ENCODE data around the gene PPP1R15A.
"Not testable (repeated sequence)": the region's sequence is repeated elsewhere in the genome, so short reads cannot be mapped to it uniquely, and the experiment has no call there.

The PPP1R15A gene

DNA sequence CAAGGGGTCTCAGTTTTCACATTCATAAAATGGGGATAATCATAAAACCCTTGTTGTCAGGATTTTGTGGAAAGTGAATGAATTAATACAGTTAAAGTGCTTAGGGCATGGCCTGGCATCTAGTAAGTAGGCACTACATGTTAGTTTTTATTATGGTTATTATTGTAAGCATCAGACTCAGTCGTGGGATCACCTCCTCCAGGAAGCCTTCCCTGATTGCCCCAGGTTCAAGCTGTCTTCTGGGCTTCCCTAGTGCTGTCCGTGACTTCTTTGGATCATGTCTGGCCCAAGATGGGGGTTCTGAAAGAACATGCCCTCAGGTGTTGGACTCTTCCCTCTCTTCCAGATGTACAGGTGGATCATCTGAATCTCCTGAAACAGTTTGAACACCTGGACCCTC is 38.6 kb downstream of the PPP1R15A start:
- no peak for DNase-seq

DNA sequence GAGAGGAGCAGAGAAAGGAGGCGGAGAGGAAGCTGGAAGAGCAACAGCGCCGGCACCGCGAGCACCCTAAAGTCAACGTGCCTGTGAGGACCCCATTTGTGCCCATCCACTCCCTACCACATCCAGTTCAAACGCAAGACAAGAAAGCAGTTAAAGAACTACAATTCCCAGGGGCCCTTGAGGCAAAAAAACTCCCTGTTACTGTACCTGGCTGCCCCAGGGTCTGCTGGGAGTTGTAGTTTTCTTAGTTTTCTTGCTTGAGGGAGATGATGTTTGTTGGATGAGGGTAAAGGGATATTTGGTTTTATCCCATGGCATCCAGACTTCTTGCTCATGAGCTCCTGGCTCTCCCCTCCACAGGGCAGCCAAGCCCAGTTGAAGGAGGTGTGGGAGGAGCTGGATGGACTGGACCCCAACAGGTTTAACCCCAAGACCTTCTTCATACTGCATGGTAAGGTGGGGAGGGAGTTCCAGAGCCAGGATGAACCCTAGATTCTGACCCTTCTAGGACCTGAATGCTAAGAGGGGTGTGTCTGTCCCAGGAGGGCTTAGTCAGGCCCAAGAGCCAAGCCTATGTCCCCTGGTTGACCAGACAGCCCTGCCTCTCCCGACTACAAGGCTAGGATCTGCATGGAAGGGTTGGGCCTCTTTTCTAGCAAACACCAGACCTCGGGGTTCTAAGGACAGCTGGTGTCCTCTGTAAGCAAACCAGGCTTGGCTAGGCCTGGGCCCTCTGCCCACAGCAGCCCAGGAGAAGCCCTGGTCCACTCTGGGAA is 41.1 kb downstream of the PPP1R15A start:
- no peak for DNase-seq

DNA sequence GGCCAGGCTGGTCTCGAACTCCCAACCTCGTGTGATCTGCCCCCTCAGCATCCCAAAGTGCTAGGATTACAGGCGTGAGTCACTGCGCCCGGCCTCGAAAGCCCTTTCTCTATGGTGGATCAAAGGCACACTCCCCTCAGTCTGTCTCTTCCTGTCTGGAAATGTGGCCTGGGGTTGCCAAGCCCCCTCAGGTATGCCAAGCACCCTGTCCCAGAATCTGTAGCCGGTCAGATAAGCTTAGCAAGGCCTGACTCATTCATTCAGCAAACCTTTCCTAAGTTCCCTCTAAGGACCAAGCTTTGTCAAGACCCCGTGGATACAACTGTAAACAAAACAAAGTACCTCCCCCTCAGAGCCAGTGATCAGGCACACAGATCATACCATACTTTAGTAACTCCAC is 42.0 kb downstream of the PPP1R15A start:
- no peak for DNase-seq

DNA sequence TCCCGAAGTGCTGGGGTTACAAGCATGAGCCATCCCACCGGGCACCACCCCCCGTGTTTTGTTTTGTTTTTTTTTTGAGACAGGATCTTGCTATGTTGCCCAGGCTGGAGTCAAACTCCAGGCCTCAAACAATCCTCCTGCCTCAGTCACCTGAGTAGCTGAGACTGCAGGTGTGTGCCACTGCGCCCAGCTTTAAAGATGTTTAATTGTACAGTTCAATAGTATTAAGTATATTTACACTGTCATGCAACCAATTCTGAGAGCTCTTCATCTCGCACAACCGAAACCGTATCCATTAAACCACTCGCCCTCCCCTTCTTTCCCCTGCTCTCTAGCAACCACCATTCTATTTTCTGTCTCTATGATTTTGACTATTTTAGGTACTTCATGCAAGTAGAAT is 43.5 kb downstream of the PPP1R15A start:
- no peak for DNase-seq

DNA sequence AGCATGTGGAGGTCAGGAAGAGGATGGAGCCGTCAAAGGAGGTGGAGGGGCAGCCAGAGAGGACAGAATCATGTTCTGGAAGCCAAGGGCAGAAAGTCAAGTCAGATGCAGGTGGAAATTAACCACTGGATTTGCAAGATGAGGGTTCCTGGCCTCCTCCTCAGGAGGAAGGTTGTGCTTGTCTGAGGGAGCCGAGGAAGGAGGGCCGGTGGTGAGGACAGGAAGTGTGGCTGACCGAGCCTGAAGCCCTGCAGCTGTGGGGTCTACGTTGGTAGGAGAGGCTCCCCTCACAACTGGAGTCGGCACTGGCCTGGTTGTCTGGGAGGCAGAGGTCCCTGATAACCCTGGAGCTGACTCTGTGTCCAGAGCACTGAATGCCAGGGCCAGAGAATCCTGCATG is 45.9 kb downstream of the PPP1R15A start:
- DNase-seq: no peak

DNA sequence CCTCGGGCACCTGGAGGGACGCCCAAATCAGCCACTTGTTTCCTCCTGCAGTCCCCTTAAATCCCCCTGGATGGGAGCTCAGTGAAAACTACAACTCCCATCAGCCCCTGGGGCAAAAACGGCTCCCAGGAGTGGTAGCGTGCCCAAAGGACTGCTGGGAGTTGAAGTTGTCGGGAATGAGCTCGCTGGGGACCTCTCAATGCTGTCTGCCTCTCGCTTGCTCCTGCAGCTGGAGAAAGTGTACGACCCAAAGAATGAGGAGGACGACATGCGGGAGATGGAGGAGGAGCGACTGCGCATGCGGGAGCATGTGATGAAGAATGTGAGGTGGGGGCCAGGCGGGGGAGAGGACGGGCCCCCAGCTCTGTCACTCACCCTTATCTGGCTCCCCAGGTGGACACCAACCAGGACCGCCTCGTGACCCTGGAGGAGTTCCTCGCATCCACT is 46.6 kb downstream of the PPP1R15A start:
- DNase-seq: peak in 3 of 51 donors; percentile 3 to 13 (median 7)

DNA sequence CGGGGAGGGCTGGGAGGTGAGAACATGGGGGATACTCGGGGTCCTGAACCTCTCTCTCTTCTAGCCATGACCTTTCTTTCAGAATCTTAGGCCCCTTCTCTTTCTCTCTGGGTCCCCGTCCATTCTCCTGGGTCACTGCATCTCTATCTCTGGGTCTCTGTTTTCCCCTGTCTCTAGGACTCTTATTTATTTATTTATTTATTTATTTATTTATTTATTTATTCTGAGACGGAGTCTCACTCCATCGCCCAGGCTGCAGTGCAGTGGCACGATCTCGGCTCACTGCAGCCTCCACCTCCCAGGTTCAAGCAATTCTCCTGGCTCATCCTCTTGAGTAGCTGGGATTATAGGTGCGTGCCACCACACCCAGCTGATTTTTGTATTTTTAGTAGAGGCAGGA is 47.0 kb downstream of the PPP1R15A start:
- not testable (repeated sequence) for DNase-seq

DNA sequence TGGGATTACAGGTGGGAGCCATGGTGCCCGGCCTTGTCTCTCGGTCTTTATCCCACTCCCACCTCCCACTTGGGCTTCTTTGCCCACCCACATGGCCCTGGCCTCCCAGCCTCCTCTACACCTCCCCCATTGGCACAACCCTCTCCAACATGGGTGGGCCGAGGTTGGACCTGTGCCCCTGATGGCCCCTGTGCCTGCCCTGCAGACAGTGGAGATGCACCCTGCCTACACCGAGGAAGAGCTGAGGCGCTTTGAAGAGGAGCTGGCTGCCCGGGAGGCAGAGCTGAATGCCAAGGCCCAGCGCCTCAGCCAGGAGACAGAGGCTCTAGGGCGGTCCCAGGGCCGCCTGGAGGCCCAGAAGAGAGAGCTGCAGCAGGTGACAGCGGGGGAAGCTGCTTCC is 48.7 kb downstream of the PPP1R15A start:
- DNase-seq: no peak

DNA sequence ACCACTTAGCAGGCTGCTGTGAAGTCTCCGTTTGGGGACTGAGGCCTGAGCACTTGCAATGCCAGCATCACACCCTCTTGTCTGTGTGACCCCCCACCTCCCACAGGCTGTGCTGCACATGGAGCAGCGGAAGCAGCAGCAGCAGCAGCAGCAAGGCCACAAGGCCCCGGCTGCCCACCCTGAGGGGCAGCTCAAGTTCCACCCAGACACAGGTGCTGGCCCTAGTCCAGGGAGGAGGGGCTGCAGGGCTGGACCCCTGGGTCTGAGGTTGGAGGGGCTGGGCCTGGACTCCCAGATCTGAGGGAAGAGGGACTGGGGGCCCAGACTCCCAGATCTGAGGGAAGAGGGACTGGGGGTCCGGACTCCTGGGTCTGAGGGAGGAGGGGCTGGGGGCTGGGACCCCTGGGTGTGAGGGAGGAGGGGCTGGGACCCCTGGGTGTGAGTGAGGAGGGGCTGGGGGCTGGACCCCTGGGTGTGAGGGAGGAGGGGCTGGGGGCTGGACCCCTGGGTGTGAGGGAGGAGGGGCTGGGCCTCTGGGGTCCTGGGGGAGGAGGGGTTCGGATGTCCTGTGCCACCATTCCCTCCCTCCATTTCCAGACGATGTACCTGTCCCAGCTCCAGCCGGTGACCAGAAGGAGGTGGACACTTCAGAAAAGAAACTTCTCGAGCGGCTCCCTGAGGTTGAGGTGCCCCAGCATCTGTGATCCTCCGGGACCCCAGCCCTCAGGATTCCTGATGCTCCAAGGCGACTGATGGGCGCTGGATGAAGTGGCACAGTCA is 49.7 kb downstream of the PPP1R15A start:
- no peak for DNase-seq

DNA sequence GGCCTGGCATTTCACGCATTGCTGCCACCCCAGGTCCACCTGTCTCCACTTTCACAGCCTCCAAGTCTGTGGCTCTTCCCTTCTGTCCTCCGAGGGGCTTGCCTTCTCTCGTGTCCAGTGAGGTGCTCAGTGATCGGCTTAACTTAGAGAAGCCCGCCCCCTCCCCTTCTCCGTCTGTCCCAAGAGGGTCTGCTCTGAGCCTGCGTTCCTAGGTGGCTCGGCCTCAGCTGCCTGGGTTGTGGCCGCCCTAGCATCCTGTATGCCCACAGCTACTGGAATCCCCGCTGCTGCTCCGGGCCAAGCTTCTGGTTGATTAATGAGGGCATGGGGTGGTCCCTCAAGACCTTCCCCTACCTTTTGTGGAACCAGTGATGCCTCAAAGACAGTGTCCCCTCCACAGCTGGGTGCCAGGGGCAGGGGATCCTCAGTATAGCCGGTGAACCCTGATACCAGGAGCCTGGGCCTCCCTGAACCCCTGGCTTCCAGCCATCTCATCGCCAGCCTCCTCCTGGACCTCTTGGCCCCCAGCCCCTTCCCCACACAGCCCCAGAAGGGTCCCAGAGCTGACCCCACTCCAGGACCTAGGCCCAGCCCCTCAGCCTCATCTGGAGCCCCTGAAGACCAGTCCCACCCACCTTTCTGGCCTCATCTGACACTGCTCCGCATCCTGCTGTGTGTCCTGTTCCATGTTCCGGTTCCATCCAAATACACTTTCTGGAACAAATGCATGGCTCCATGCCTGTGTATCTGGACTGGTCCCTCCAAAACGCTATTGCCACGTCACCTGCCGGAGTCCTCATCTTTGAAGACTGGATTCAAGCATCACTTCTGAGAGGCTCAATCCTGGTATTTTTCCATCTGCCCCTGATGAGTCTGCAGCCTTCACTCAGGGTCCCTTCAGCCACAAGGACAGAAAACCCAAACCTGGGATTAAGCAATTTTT is 50.6 kb downstream of the PPP1R15A start:
- DNase-seq: no peak

DNA sequence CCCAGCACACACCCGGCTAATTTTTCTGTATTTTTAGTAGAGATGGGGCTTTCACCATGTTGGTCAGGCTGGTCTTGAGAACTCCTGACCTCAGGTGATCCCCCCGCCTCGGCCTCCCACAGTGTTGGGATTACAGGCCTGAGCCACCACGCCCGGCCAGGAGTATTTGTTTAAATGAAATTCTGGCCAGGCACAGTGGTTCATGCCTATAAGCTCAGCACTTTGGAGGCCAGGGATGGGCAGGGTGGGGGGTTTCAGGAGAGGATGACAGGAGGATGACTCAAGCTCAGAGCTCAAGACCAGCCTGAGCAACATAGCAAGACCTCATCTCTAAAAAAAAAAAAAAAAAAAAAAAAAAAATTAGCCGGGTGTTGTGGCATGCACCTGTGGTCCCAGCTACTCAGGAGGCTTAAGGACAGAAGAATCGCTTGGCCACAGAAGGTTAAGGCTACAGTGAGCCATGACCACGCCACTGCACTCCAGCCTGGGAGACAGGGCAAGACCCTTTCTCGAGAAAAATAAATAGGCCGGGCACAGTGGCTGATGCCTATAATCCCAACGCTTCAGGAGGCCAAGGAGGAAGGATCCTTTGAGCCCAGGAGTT is 53.1 kb downstream of the PPP1R15A start:
- peak in 1 of 51 donors; percentile 4 for DNase-seq

All from hypothalamus (tissue), 51 donors.